CMK (cell line): ENCODE measurements around the gene ITPKB.
"Not testable (repeated sequence)": the region's sequence is repeated elsewhere in the genome, so short reads cannot be mapped to it uniquely, and the experiment has no call there.

Experiments used
- DNase-seq: peaks from one replicate; pipeline ENCODE4 v3.0.0-alpha.2; 2010; ENCODE audit warnings: low read depth

Gene ITPKB

GRCh38 chr1:226651041-226651731 lies 87.9 kb downstream of the ITPKB start:
- no peak for DNase-seq

- peak; percentile 85 for DNase-seq
Measured at GRCh38 chr1:226650236-226650841, 88.7 kb downstream of the ITPKB start.

GRCh38 chr1:226649780-226650179 lies 89.3 kb downstream of the ITPKB start:
- DNase-seq, result peak; percentile 62

GRCh38 chr1:226649244-226649643 lies 89.8 kb downstream of the ITPKB start:
- DNase-seq, result no peak

GRCh38 chr1:226648421-226648820 lies 90.7 kb downstream of the ITPKB start:
- no peak for DNase-seq

- no peak for DNase-seq
Measured at GRCh38 chr1:226647719-226648118, 91.4 kb downstream of the ITPKB start.

GRCh38 chr1:226646870-226647449 lies 92.1 kb downstream of the ITPKB start:
- DNase-seq, result no peak

- DNase-seq, result no peak
Measured at GRCh38 chr1:226646026-226646869, 92.8 kb downstream of the ITPKB start.

GRCh38 chr1:226645279-226645976 lies 93.7 kb downstream of the ITPKB start:
- DNase-seq, result no peak

GRCh38 chr1:226644541-226645176 lies 94.4 kb downstream of the ITPKB start:
- DNase-seq, result no peak

- DNase-seq, result no peak
Measured at GRCh38 chr1:226643611-226644540, 95.2 kb downstream of the ITPKB start.

GRCh38 chr1:226643177-226643576 lies 95.9 kb downstream of the ITPKB start:
- no peak for DNase-seq

GRCh38 chr1:226642421-226642820 lies 96.7 kb downstream of the ITPKB start:
- DNase-seq, result no peak

GRCh38 chr1:226641671-226642231 lies 97.3 kb downstream of the ITPKB start:
- DNase-seq, result no peak

- DNase-seq, result no peak
Measured at GRCh38 chr1:226640321-226641136, 98.6 kb downstream of the ITPKB start.

- no peak for DNase-seq
Measured at GRCh38 chr1:226639631-226640061, 99.4 kb downstream of the ITPKB start.

- DNase-seq, result not testable (repeated sequence)
Measured at GRCh38 chr1:226639206-226639605, 99.9 kb downstream of the ITPKB start.

GRCh38 chr1:226638608-226639007 lies 100.5 kb downstream of the ITPKB start:
- DNase-seq, result no peak

- no peak for DNase-seq
Measured at GRCh38 chr1:226638001-226638601, 101.0 kb downstream of the ITPKB start.
